ENCODE data around the gene GPR107.

The GPR107 gene

DNA sequence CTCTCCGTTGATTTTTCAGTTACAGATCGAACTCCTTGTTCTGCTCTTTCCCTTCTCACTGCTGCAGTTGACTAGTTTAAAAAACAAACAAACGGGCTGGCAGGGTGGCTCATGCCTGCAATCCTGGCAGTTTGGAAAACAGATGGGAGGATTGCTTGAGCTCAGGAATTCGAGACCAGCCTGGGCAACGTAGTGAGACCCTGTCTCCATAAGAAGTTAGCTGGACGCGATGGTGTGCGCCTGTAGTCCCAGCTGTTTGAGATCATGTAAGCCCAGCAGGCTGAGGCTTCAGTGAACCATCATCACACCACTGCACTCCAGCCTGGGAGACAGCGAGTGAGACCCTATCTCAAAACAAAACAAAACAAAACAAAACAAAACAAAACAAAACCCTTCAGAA lies 67.1 kb downstream of the GPR107 start:
- H3K36me3 ChIP-seq (ENCODE audit: insufficient read depth, low read length) = no peaks in the 10 kb centered on the region
- no peak overlapping the region for H3K4me3 ChIP-seq (ENCODE audit: low read depth, low read length)
- H3K79me2 ChIP-seq (ENCODE audit: control insufficient read depth, insufficient read depth, low read length, unreplicated experiment) = no peaks in the 10 kb centered on the region
- H3K27ac ChIP-seq (ENCODE audit: low read depth, low read length) = no peak overlapping the region
- H2AFZ ChIP-seq (ENCODE audit: low read length, unreplicated experiment) = no peak overlapping the region
- no peaks in the 10 kb centered on the region for H3K27me3 ChIP-seq (ENCODE audit: insufficient read depth, low read length)
- H3K4me1 ChIP-seq (ENCODE audit: control insufficient read depth, insufficient read depth, low read length, unreplicated experiment) = peaks cover 25% of the 10 kb centered on the region

DNA sequence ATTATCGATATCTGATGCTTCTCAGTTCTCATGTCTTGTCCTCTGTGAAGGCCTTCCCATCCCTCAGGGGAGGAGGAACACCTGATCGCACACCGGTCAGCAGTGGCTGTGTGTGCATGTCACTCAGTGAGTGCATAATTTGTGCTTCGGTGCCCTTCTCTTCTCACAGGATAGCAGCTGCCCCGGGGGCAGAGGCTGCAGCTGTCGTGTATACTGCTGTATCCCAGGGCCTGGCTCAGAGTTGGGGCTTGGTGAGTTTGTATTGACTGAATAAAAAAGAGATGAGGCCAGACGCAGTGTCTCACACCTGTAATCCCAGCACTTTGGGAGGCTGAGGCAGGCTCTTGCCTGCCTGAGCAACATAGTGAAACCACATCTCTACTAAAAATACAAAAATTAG lies 68.8 kb downstream of the GPR107 start:
- Histone ChIP-seq H2AFZ (ENCODE audit: low read length, unreplicated experiment) (no peak overlapping the region), H3K4me1 (ENCODE audit: control insufficient read depth, insufficient read depth, low read length, unreplicated experiment) (peaks cover 21% of the 10 kb centered on the region), H3K27me3 (ENCODE audit: insufficient read depth, low read length) (no peaks in the 10 kb centered on the region), H3K36me3 (ENCODE audit: insufficient read depth, low read length) (no peaks in the 10 kb centered on the region), H3K4me3 (ENCODE audit: low read depth, low read length) (no peak overlapping the region), H3K27ac (ENCODE audit: low read depth, low read length) (no peak overlapping the region), H3K79me2 (ENCODE audit: control insufficient read depth, insufficient read depth, low read length, unreplicated experiment) (no peaks in the 10 kb centered on the region)

- H2AFZ ChIP-seq (ENCODE audit: low read length, unreplicated experiment) = no peak overlapping the region
- H3K27ac ChIP-seq (ENCODE audit: low read depth, low read length) = no peak overlapping the region
Observed at GRCh38 chr9:130124085-130124860, 70.6 kb downstream of the GPR107 start.

DNA sequence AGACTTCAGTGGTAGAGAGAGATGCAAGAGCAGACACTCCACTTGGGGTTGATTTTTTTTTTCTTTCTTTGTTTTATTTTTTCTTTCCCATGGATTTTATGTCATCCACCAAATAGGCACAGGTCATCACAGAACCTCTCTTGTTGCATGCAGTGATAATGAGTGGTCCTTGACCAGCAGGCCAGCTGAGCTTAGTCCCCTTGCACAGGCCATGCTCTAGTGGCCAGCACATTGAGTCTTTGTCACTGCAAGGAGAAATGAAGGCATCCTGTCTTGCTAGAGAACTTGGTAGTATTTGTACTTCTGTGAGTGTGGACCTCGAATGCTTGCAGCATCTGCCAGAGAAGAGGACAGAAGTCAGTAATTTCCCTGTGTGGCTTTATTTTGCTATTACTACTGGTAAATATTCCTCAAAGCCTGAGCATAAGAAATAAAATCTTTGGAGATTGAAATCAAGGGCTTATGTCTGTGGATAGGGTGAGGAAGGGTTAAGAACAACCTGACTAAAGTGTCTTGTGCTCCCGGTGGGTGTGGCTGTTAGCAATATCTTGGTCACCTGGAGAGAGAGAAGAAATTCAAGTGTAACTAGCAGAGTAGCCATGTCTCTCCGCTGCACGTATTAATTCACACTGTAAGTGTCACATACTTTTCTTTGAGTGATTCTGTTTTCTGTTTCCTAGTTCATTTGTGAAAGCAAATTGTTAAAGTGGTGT lies 73.2 kb downstream of the GPR107 start:
- H3K4me3 ChIP-seq (ENCODE audit: low read depth, low read length) = no peak overlapping the region
- H3K36me3 ChIP-seq (ENCODE audit: insufficient read depth, low read length) = peaks cover 5% of the 10 kb centered on the region; the same call in 1 of the 2 replicates
- 0 out of 2 replicates have a peak overlapping the region, but pooled peaks have one; percentile 1 for H3K27ac ChIP-seq (ENCODE audit: low read depth, low read length)
- no peaks in the 10 kb centered on the region for H3K27me3 ChIP-seq (ENCODE audit: insufficient read depth, low read length)
- no peak overlapping the region for H2AFZ ChIP-seq (ENCODE audit: low read length, unreplicated experiment)
- H3K79me2 ChIP-seq (ENCODE audit: control insufficient read depth, insufficient read depth, low read length, unreplicated experiment) = no peaks in the 10 kb centered on the region
- peaks cover 24% of the 10 kb centered on the region for H3K4me1 ChIP-seq (ENCODE audit: control insufficient read depth, insufficient read depth, low read length, unreplicated experiment)

More at GRCh38 chr9:130124085-130124860, 70.6 kb downstream of the GPR107 start:
- Histone ChIP-seq H3K36me3 (ENCODE audit: insufficient read depth, low read length) (no peaks in the 10 kb centered on the region), H3K4me3 (ENCODE audit: low read depth, low read length) (no peak overlapping the region), H3K27me3 (ENCODE audit: insufficient read depth, low read length) (no peaks in the 10 kb centered on the region), H3K4me1 (ENCODE audit: control insufficient read depth, insufficient read depth, low read length, unreplicated experiment) (peaks cover 17% of the 10 kb centered on the region), H3K79me2 (ENCODE audit: control insufficient read depth, insufficient read depth, low read length, unreplicated experiment) (no peaks in the 10 kb centered on the region)

DNA sequence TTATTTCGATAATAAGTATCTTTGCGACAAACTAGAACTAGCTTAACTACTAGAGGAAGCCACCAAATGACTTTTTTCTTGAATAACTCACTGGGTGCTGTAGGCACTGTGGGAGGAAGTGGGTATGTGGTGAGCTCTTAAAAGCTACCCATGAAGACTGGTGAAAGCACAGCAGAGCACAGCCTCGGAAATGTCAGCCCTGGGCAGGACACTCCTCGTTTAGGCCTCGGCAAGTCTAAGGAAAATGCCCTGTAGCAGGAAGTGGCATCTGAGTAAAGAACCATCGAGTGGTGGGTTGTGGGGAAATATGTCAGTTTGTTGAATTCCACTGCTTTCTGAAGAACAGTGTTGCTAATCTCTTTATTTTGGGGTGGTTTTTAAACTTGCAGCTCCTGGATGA lies 74.5 kb downstream of the GPR107 start:
- no peaks in the 10 kb centered on the region for H3K79me2 ChIP-seq (ENCODE audit: control insufficient read depth, insufficient read depth, low read length, unreplicated experiment)
- H2AFZ ChIP-seq (ENCODE audit: low read length, unreplicated experiment) = no peak overlapping the region
- H3K36me3 ChIP-seq (ENCODE audit: insufficient read depth, low read length) = peaks cover 5% of the 10 kb centered on the region; the same call in 1 of the 2 replicates
- peaks cover 24% of the 10 kb centered on the region for H3K4me1 ChIP-seq (ENCODE audit: control insufficient read depth, insufficient read depth, low read length, unreplicated experiment)
- no peak overlapping the region for H3K4me3 ChIP-seq (ENCODE audit: low read depth, low read length)
- peak overlapping the region; percentile 96 for H3K27ac ChIP-seq (ENCODE audit: low read depth, low read length)
- H3K27me3 ChIP-seq (ENCODE audit: insufficient read depth, low read length) = no peaks in the 10 kb centered on the region

- peak overlapping the region; percentile 71 for H2AFZ ChIP-seq (ENCODE audit: low read length, unreplicated experiment)
- peak overlapping the region; percentile 96 for H3K27ac ChIP-seq (ENCODE audit: low read depth, low read length)
- H3K27me3 ChIP-seq (ENCODE audit: insufficient read depth, low read length) = no peaks in the 10 kb centered on the region
- peaks cover 5% of the 10 kb centered on the region; the same call in 1 of the 2 replicates for H3K36me3 ChIP-seq (ENCODE audit: insufficient read depth, low read length)
- H3K4me3 ChIP-seq (ENCODE audit: low read depth, low read length) = peak overlapping the region; percentile 24; the same call in 1 of the 2 replicates
- no peaks in the 10 kb centered on the region for H3K79me2 ChIP-seq (ENCODE audit: control insufficient read depth, insufficient read depth, low read length, unreplicated experiment)
- peaks cover 24% of the 10 kb centered on the region for H3K4me1 ChIP-seq (ENCODE audit: control insufficient read depth, insufficient read depth, low read length, unreplicated experiment)
Observed at GRCh38 chr9:130128733-130129431, 75.2 kb downstream of the GPR107 start.

DNA sequence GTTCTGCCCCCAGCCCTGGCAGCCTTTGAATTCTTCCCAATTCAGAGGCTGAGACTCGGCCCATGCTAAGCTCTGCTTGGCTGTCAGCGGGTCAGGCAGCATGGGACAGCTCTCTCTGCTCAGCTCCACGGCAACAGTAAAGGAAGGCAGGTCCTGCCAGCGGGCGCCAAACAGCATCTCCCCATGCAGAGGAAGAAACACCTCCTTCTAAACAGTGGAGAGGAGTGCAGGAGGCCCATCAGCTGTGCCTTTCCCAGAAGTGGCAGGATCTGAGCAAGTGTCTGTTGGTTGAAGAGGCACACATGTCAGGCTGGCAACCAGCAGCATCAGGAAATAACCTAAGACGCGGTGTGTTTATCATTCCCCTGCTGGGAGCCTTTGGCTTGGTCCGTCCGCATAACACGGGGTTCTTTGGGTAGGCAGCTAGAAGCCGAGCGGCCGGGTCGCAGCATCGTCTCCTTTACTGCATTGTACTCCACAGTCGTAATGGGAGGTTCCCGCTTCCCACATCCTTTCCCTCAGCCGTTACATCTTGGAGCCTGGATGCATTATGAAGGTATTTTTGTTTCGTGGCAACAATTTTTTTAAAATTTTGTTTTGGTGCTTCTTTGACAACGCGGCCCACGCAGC lies 75.8 kb downstream of the GPR107 start:
- no peaks in the 10 kb centered on the region for H3K27me3 ChIP-seq (ENCODE audit: insufficient read depth, low read length)
- H3K27ac ChIP-seq (ENCODE audit: low read depth, low read length) = peak overlapping the region; percentile 96
- peaks cover 24% of the 10 kb centered on the region for H3K4me1 ChIP-seq (ENCODE audit: control insufficient read depth, insufficient read depth, low read length, unreplicated experiment)
- H2AFZ ChIP-seq (ENCODE audit: low read length, unreplicated experiment) = peak overlapping the region; percentile 71
- H3K79me2 ChIP-seq (ENCODE audit: control insufficient read depth, insufficient read depth, low read length, unreplicated experiment) = no peaks in the 10 kb centered on the region
- peaks cover 8% of the 10 kb centered on the region; the same call in 1 of the 2 replicates for H3K36me3 ChIP-seq (ENCODE audit: insufficient read depth, low read length)
- peak overlapping the region; percentile 24; the same call in 1 of the 2 replicates for H3K4me3 ChIP-seq (ENCODE audit: low read depth, low read length)

GRCh38 chr9:130132746-130133145 lies 79.0 kb downstream of the GPR107 start:
- H3K4me1 ChIP-seq (ENCODE audit: control insufficient read depth, insufficient read depth, low read length, unreplicated experiment) = peaks cover 32% of the 10 kb centered on the region
- H3K4me3 ChIP-seq (ENCODE audit: low read depth, low read length) = no peak overlapping the region
- no peaks in the 10 kb centered on the region for H3K27me3 ChIP-seq (ENCODE audit: insufficient read depth, low read length)
- H3K79me2 ChIP-seq (ENCODE audit: control insufficient read depth, insufficient read depth, low read length, unreplicated experiment) = no peaks in the 10 kb centered on the region
- no peak overlapping the region for H2AFZ ChIP-seq (ENCODE audit: low read length, unreplicated experiment)
- H3K36me3 ChIP-seq (ENCODE audit: insufficient read depth, low read length) = peaks cover 12% of the 10 kb centered on the region; the same call in 1 of the 2 replicates
- no peak overlapping the region for H3K27ac ChIP-seq (ENCODE audit: low read depth, low read length)

DNA sequence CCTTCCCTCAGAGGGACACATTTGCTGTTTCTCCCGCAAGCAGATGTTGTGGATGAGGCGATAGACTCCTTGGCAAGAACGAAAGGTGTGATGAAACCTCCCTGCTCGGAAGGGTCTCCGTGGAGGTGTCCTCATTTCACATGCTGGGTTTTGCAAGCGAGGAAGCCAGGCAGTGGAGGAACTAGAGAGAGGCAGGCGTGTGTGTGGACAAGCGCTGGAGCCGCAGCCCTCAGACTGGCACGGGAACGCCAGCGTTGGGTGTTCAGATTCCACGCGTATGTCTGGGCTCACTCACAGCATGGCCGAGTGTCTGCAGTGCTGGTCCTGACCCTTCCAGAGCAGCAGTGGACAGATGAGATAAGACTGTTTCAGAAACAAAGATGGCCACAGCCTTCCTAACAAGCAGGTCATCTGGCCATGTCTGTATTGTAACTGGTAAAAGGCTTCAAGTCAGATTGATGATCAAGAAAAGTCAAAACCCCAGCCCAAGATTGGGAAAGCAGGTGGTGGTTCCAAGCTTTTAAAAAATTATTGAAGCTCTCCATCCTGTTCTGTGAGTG lies 83.5 kb downstream of the GPR107 start:
- H3K36me3 ChIP-seq (ENCODE audit: insufficient read depth, low read length) = 0 out of 2 replicates have a peak, but pooled peaks cover 7% of the 10 kb centered on the region
- H3K27ac ChIP-seq (ENCODE audit: low read depth, low read length) = peak overlapping the region; percentile 83
- H3K27me3 ChIP-seq (ENCODE audit: insufficient read depth, low read length) = no peaks in the 10 kb centered on the region
- no peak overlapping the region for H2AFZ ChIP-seq (ENCODE audit: low read length, unreplicated experiment)
- peaks cover 29% of the 10 kb centered on the region for H3K4me1 ChIP-seq (ENCODE audit: control insufficient read depth, insufficient read depth, low read length, unreplicated experiment)
- H3K4me3 ChIP-seq (ENCODE audit: low read depth, low read length) = no peak overlapping the region
- no peaks in the 10 kb centered on the region for H3K79me2 ChIP-seq (ENCODE audit: control insufficient read depth, insufficient read depth, low read length, unreplicated experiment)

- peaks cover 29% of the 10 kb centered on the region for H3K4me1 ChIP-seq (ENCODE audit: control insufficient read depth, insufficient read depth, low read length, unreplicated experiment)
- H3K27ac ChIP-seq (ENCODE audit: low read depth, low read length) = peak overlapping the region; percentile 83
Observed at GRCh38 chr9:130137641-130138081, 84.0 kb downstream of the GPR107 start.

More at GRCh38 chr9:130137641-130138081, 84.0 kb downstream of the GPR107 start:
- Histone ChIP-seq H3K79me2 (ENCODE audit: control insufficient read depth, insufficient read depth, low read length, unreplicated experiment) (no peaks in the 10 kb centered on the region), H3K36me3 (ENCODE audit: insufficient read depth, low read length) (0 out of 2 replicates have a peak, but pooled peaks cover 7% of the 10 kb centered on the region), H2AFZ (ENCODE audit: low read length, unreplicated experiment) (no peak overlapping the region), H3K27me3 (ENCODE audit: insufficient read depth, low read length) (no peaks in the 10 kb centered on the region), H3K4me3 (ENCODE audit: low read depth, low read length) (no peak overlapping the region)
